ENCODE data around the gene MTUS2.
"Not testable (repeated sequence)": the region's sequence is repeated elsewhere in the genome, so short reads cannot be mapped to it uniquely, and the experiment has no call there.

Gene MTUS2

GRCh38 chr13:28984825-28985224, 164.7 kb downstream of the MTUS2 start:
- Histone ChIP-seq H3K4me3 (replicated peaks; ENCODE audit: insufficient read depth, low read length) (no peak overlapping the region), H3K27me3 (ENCODE audit: insufficient read depth, poor library complexity, severe bottlenecking) (peaks cover 17% of the 10 kb centered on the region), H3K27ac (replicated peaks) (no peak overlapping the region)
- DNase-seq (ENCODE audit: low read depth in 1 of 2, low spot score in 1 of 2), result no peak
- TF ChIP-seq, protein P1, sequence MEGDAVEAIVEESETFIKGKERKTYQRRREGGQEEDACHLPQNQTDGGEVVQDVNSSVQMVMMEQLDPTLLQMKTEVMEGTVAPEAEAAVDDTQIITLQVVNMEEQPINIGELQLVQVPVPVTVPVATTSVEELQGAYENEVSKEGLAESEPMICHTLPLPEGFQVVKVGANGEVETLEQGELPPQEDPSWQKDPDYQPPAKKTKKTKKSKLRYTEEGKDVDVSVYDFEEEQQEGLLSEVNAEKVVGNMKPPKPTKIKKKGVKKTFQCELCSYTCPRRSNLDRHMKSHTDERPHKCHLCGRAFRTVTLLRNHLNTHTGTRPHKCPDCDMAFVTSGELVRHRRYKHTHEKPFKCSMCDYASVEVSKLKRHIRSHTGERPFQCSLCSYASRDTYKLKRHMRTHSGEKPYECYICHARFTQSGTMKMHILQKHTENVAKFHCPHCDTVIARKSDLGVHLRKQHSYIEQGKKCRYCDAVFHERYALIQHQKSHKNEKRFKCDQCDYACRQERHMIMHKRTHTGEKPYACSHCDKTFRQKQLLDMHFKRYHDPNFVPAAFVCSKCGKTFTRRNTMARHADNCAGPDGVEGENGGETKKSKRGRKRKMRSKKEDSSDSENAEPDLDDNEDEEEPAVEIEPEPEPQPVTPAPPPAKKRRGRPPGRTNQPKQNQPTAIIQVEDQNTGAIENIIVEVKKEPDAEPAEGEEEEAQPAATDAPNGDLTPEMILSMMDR (IDR thresholded peaks at IDR 0.05; ENCODE audit: insufficient read depth, low read length), result no peak
- TF ChIP-seq, protein P2, sequence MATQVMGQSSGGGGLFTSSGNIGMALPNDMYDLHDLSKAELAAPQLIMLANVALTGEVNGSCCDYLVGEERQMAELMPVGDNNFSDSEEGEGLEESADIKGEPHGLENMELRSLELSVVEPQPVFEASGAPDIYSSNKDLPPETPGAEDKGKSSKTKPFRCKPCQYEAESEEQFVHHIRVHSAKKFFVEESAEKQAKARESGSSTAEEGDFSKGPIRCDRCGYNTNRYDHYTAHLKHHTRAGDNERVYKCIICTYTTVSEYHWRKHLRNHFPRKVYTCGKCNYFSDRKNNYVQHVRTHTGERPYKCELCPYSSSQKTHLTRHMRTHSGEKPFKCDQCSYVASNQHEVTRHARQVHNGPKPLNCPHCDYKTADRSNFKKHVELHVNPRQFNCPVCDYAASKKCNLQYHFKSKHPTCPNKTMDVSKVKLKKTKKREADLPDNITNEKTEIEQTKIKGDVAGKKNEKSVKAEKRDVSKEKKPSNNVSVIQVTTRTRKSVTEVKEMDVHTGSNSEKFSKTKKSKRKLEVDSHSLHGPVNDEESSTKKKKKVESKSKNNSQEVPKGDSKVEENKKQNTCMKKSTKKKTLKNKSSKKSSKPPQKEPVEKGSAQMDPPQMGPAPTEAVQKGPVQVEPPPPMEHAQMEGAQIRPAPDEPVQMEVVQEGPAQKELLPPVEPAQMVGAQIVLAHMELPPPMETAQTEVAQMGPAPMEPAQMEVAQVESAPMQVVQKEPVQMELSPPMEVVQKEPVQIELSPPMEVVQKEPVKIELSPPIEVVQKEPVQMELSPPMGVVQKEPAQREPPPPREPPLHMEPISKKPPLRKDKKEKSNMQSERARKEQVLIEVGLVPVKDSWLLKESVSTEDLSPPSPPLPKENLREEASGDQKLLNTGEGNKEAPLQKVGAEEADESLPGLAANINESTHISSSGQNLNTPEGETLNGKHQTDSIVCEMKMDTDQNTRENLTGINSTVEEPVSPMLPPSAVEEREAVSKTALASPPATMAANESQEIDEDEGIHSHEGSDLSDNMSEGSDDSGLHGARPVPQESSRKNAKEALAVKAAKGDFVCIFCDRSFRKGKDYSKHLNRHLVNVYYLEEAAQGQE (IDR thresholded peaks at IDR 0.05; ENCODE audit: insufficient replicate concordance, low read depth), result no peak
- no peak for TF ChIP-seq POLR2AphosphoS5 (IDR thresholded peaks at IDR 0.05; ENCODE audit: low read depth)
- no peak for TF ChIP-seq SPI1 (IDR thresholded peaks at IDR 0.05; ENCODE audit: borderline replicate concordance, low read depth)
- no peak for TF ChIP-seq GABPA (IDR thresholded peaks at IDR 0.05; ENCODE audit: low read depth)

DNA sequence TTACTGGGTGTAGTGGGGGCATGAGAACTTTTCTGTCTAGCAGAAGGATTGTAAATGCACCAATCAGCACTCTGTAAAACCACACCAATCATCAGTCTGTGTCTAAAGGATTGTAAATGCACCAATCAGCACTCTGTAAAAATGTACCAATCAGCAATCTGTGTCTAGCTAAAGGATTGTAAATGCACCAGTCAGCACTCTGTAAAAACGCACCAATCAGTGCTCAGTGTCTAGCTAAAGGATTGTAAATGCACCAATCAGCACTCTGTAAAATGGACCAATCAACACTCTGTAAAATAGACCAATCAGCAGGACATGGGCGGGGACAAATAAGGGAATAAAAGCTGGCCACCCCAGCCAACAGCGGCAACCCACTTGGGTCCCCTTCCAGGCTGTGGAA, 170.2 kb downstream of the MTUS2 start:
- DNase-seq (ENCODE audit: low read depth in 1 of 2, low spot score in 1 of 2), result not testable (repeated sequence)

GRCh38 chr13:28991764-28992163, 171.6 kb downstream of the MTUS2 start:
- Histone ChIP-seq H3K27me3 (ENCODE audit: insufficient read depth, poor library complexity, severe bottlenecking) (peaks cover 4% of the 10 kb centered on the region), H3K4me3 (replicated peaks; ENCODE audit: insufficient read depth, low read length) (no peak overlapping the region), H3K27ac (replicated peaks) (no peak overlapping the region)
- TF ChIP-seq, protein P2 (IDR thresholded peaks at IDR 0.05; ENCODE audit: insufficient replicate concordance, low read depth), result no peak
- TF ChIP-seq GABPA (IDR thresholded peaks at IDR 0.05; ENCODE audit: low read depth), result no peak
- no peak for TF ChIP-seq POLR2AphosphoS5 (IDR thresholded peaks at IDR 0.05; ENCODE audit: low read depth)
- no peak for DNase-seq (ENCODE audit: low read depth in 1 of 2, low spot score in 1 of 2)

More for the DNA sequence above, 170.2 kb downstream of the MTUS2 start:
- H3K4me3 ChIP-seq (replicated peaks; ENCODE audit: insufficient read depth, low read length); H3K27ac ChIP-seq (replicated peaks); H3K27me3 ChIP-seq (ENCODE audit: insufficient read depth, poor library complexity, severe bottlenecking): not testable (repeated sequence)

GRCh38 chr13:29000826-29001225, 180.7 kb downstream of the MTUS2 start:
- H3K4me3 ChIP-seq (replicated peaks; ENCODE audit: insufficient read depth, low read length), result no peak overlapping the region
- TF ChIP-seq SPI1 (IDR thresholded peaks at IDR 0.05; ENCODE audit: borderline replicate concordance, low read depth), result no peak
- no peak for TF ChIP-seq GABPA (IDR thresholded peaks at IDR 0.05; ENCODE audit: low read depth)
- no peak for TF ChIP-seq POLR2AphosphoS5 (IDR thresholded peaks at IDR 0.05; ENCODE audit: low read depth)
- H3K27ac ChIP-seq (replicated peaks), result no peak overlapping the region
- H3K27me3 ChIP-seq (ENCODE audit: insufficient read depth, poor library complexity, severe bottlenecking), result peaks cover 2% of the 10 kb centered on the region
- no peak for DNase-seq (ENCODE audit: low read depth in 1 of 2, low spot score in 1 of 2)

GRCh38 chr13:29005035-29005762, 185.1 kb downstream of the MTUS2 start:
- Histone ChIP-seq H3K4me3 (replicated peaks; ENCODE audit: insufficient read depth, low read length) (no peak overlapping the region), H3K27ac (replicated peaks) (no peak overlapping the region), H3K27me3 (ENCODE audit: insufficient read depth, poor library complexity, severe bottlenecking) (peaks cover 7% of the 10 kb centered on the region)
- TF ChIP-seq POLR2AphosphoS5 (IDR thresholded peaks at IDR 0.05; ENCODE audit: low read depth) (no peak), GABPA (IDR thresholded peaks at IDR 0.05; ENCODE audit: low read depth) (no peak), SPI1 (IDR thresholded peaks at IDR 0.05; ENCODE audit: borderline replicate concordance, low read depth) (no peak)
- TF ChIP-seq, protein P1 (IDR thresholded peaks at IDR 0.05; ENCODE audit: insufficient read depth, low read length), result no peak
- TF ChIP-seq, protein P2 (IDR thresholded peaks at IDR 0.05; ENCODE audit: insufficient replicate concordance, low read depth), result no peak
- no peak for DNase-seq (ENCODE audit: low read depth in 1 of 2, low spot score in 1 of 2)

Data from HL-60 (cell line).